Prostate gland (tissue), 2 donors: ENCODE measurements around the gene PEX7. TPM values are rescaled to one million over a fixed set of nuclear protein-coding genes. Genes with fewer than 3 reads are reported as not detected.
A peak's percentile ranks its signal among the peaks of the same experiment; 100 is the strongest.

ENCODE experiments used
- DNase-seq: peaks from one replicate; pipeline ENCODE4 v3.0.0-alpha.2; 2019; ENCODE audit warnings: low spot score
- H3K27ac ChIP-seq, 2 donors: fragments of 200-600 bp; sonication (generic); 2 replicates each; pipeline ENCODE4 v1.5.1; 2017 to 2019
- H3K27me3 ChIP-seq: fragments of 200-600 bp; sonication (generic); replicated peaks from 2 replicates; pipeline ENCODE4 v1.5.1; 2019; ENCODE audit not compliant: insufficient read depth
- H3K36me3 ChIP-seq, 2 donors: fragments of 200-600 bp; sonication (generic); 1 replicate in 1 of 2; 2 replicates in 1 of 2; pipeline versions ENCODE4 v1.5.1 to v1.8.1; 2017 to 2019
- H3K4me1 ChIP-seq: fragments of 200-600 bp; sonication (generic); replicated peaks from 2 replicates; pipeline ENCODE4 v1.5.1; 2019
- H3K4me3 ChIP-seq, 2 donors: fragments of 200-600 bp; sonication (generic); 2 replicates each; pipeline ENCODE4 v1.5.1; 2017 to 2019
- H3K9me3 ChIP-seq: fragments of 200-600 bp; sonication (generic); 2 replicates; pipeline ENCODE4 v1.5.1; 2017
- CTCF ChIP-seq, 4 experiments: fragments of 200-600 bp in 2 of 4; fragments of 450-650 bp in 2 of 4; sonication (generic) in 2 of 4; IDR thresholded peaks; 1 replicate in 3 of 4; 2 replicates in 1 of 4; pipeline ENCODE4 v1.5.1; 2016 to 2019; ENCODE audit warnings: antibody characterized with exemption in 4 of 4, mild to moderate bottlenecking in 2 of 4, moderate library complexity in 2 of 4
- POLR2A ChIP-seq: fragments of 450-650 bp; IDR thresholded peaks from one replicate; pipeline ENCODE4 v1.6.1; 2016; ENCODE audit warnings: antibody characterized with exemption, mild to moderate bottlenecking
- POLR2AphosphoS5 ChIP-seq: sonication (generic); formaldehyde crosslinking; IDR thresholded peaks from one replicate; pipeline ENCODE4 v1.6.1; 2017; ENCODE audit warnings: antibody characterized with exemption
- WGBS: methylation state at CpG from one replicate; pipeline ENCODE4 v1.1.5; 2018; 5-methylcytosine and 5-hydroxymethylcytosine counted together
- intact Hi-C: fragments of 100-400 bp; cut with DNase I; formaldehyde crosslinking; loops from one replicate; pipeline ENCODE4 v1.14.2; 2022
- total RNA-seq, 2 donors: library from RNA; depleted of rRNA; stranded (reverse); fragments of >200 nt; gene quantifications; one replicate each; pipeline ENCODE4 v1.1.0, GENCODE V29; 2016

The PEX7 gene
- total RNA-seq, result 10 to 100 TPM; 15.4 to 27.6 TPM

DNA sequence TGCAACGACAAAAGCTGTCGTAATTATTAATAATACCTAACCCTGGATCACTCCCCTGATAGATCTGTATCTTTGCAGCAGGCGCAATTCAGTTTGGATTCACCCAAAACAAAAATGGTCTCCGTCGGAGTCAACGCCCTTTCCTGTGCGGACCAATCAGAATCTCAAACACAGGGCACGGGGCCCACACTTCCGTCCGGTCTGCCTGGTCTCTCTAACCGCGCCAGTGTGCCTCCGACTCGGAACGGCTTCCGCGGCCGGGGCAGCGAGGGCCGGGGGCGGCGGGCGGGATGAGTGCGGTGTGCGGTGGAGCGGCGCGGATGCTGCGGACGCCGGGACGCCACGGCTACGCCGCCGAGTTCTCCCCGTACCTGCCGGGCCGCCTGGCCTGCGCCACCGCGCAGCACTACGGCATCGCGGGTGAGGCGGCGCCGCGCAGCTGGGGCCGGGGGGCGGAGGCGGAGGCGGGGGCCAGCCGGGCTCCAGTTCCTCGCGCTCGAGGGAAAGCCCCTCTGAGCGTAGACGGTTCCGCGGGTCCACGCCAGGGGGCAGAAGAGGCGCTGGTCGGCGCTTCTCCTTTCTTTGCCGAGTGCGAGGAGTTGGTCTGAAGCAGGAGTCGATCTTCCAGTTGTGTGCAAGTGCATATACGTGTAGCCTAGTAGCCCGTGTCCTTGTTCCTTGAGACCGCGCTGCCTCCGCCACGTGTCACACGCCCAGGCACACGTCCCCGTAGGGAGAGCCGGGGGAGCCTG lies at the start of gene PEX7:
PEX7 (plus strand) TSS at position 217 of the 752 bp plus-strand sequence; CDS start at position 291, 74 bp downstream.
- no peaks in the 10 kb centered on the region for H3K9me3 ChIP-seq
- H3K27me3 ChIP-seq, result no peaks in the 10 kb centered on the region
- intact Hi-C loops, result loop anchor here (10.0 kb wide), 1 partner anchor 192 kb away; no protein-coding TSS in a partner anchor
- H3K4me1 ChIP-seq, result no peaks in the 10 kb centered on the region
- TF ChIP-seq POLR2A (peak; percentile 43), POLR2AphosphoS5 (peak; percentile 73), CTCF (IDR thresholded peaks at IDR 0.05) (peak in 3 of 4 experiments; percentile 24 to 70 (median 68))
- WGBS, result under 1% methylated on average over 46 of the region's 78 CpGs
- H3K4me3 ChIP-seq, result peak within 1 kb of the TSS; percentile 74 to 88
- H3K36me3 ChIP-seq, result no peaks in the 10 kb centered on the region
- H3K27ac ChIP-seq, result peak within 1 kb of the TSS; percentile 88 to 91
- peak; percentile 92 for DNase-seq

DNA sequence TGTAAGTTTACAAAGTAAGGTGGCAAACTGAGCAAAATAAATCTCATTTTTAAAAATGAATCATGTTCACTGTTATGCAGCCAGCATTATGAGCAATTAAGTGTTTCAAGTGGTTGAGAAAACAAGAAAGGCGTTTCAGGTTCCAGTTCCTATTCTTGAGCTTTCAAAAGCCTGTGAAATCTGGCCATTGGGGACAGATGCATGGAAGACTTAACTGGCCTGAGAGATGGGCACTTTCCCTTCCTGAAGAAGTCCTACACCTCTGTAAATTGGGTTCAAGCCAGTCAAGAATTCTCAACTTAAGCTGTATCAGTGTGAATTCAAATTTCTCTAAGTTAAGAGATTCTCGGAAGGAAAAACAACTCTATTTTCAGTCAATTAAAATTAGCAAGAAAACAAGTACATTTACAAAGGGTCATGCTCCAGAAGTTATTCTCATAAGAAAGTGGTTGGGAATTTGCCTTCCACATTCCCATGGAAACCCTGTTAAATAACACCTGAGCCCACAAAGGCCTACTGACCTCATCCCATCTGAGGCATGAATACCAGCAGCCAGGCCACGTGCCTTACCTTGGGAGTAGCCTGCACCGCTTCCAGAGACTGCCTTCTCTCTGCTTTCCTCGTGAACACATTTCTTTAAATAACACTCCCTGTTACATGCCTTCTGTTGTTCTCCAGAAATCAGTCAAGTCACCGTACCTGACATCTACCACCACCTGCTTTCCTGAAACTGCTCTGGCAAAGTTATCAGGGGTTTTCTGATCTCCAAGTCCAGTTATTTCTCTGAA lies 49.5 kb upstream of the PEX7 start:
- intact Hi-C loops, result no loop called here
- WGBS, result 67% methylated on average over 6 of the region's 6 CpGs
- no peak overlapping the region for H3K4me3 ChIP-seq
- no peak for DNase-seq
- no peak overlapping the region for H3K27ac ChIP-seq
- H3K4me1 ChIP-seq, result no peaks in the 10 kb centered on the region
- no peaks in the 10 kb centered on the region for H3K9me3 ChIP-seq
- no peaks in the 10 kb centered on the region for H3K36me3 ChIP-seq
- TF ChIP-seq POLR2A, result no peak
- TF ChIP-seq POLR2AphosphoS5, result no peak
- no peak for TF ChIP-seq CTCF (IDR thresholded peaks at IDR 0.05)
- H3K27me3 ChIP-seq, result no peaks in the 10 kb centered on the region

DNA sequence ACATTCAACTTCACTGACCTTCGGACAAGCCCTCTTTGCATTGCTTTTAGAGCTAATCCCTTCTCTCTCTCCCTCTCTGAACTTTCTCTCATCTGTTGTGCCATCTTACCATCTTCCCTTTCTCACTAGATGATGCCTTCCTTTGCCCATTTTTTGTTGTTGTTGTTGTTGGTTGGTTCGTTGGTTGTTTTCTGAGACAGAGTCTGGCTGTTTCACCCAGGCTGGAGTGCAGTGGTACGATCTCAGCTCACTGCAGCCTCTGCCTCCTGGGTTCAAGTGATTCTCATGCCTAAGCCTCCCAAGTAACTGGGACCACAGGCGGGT lies 49.0 kb upstream of the PEX7 start:
- no peaks in the 10 kb centered on the region for H3K9me3 ChIP-seq
- intact Hi-C loops, result no loop called here
- H3K4me3 ChIP-seq, result no peak overlapping the region
- WGBS, result 96% methylated on average over 4 of the region's 4 CpGs
- H3K27me3 ChIP-seq, result no peaks in the 10 kb centered on the region
- H3K4me1 ChIP-seq, result no peaks in the 10 kb centered on the region
- H3K36me3 ChIP-seq, result no peaks in the 10 kb centered on the region
- TF ChIP-seq CTCF (IDR thresholded peaks at IDR 0.05) (no peak), POLR2A (no peak)
- no peak for DNase-seq
- H3K27ac ChIP-seq, result no peak overlapping the region

DNA sequence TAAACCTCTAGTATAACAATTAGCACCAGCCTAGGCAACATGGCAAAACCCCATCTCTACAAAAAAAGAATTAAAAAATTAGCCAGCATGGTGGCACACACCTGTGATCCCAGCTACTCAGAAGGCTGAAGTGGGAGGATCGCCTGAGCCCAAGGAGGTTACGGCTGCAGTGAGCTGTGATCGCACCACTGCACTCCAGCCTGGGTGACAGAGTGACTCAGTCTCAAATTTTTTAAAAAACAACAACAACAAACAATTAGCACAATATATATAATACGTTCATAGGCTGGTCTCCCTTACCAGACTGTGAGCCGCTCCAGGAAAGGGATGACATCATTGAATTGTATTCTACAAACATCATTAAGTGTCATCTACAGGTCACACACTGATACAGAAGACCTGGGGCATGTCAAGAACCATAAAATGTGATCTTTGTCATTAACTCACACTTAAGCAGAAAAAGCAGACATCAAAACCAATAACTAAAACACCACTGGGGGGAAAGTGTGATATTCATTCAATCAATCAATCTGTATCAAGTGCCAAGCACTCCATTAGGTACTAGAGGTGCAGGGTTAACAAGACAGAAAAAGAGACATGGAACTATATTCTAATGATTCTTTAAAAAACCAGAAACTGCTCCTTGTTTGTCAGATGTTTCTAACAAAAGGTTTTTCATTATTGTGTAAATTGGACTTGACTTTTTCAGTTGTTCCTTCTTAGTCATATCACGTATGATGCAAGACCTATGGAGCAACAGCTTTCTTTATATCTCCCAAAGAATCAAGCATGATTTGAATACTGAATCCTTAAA lies 48.0 kb upstream of the PEX7 start:
- Histone ChIP-seq H3K9me3 (no peaks in the 10 kb centered on the region), H3K27me3 (no peaks in the 10 kb centered on the region), H3K4me1 (no peaks in the 10 kb centered on the region), H3K36me3 (no peaks in the 10 kb centered on the region), H3K27ac (no peak overlapping the region), H3K4me3 (no peak overlapping the region)
- intact Hi-C loops, result no loop called here
- no peak for DNase-seq
- WGBS, result 73% methylated on average over 6 of the region's 6 CpGs
- TF ChIP-seq POLR2A, result no peak
- TF ChIP-seq CTCF (IDR thresholded peaks at IDR 0.05), result no peak
- TF ChIP-seq POLR2AphosphoS5, result no peak
